B cell (primary cell): ENCODE measurements around the gene FOSB. TPM values are rescaled to one million over a fixed set of nuclear protein-coding genes. Genes with fewer than 3 reads are reported as not detected.

Source experiments
- ATAC-seq: fragments of 200-7000 bp; cut with Tn5 transposase; one replicate; pipeline ENCODE4 v1.10.0; 2021; ENCODE audit warnings: low read depth, mild to moderate bottlenecking, moderate number of reproducible peaks, moderate library complexity
- CTCF ChIA-PET: fragments of 350-600 bp; sonication (Branson Sonifier 250); formaldehyde crosslinking; loops from one replicate; lab custom pipeline; 2021; ENCODE audit warnings: antibody characterized with exemption, inconsistent platforms; lab: Charles Lee
- POLR2A ChIA-PET: fragments of 350-600 bp; sonication (Branson Sonifier 250); formaldehyde crosslinking; loops from one replicate; lab custom pipeline; 2021; ENCODE audit warnings: antibody characterized with exemption; lab: Charles Lee
- DNase-seq: peaks from one replicate; pipeline ENCODE4 v3.0.0; 2013
- H2AFZ ChIP-seq: 2 replicates; pipeline ENCODE4 v1.6.1; 2012; ENCODE audit warnings: mild to moderate bottlenecking, low read depth, low read length; ENCODE audit not compliant: insufficient read depth, poor library complexity, severe bottlenecking
- H3K27ac ChIP-seq, 2 donors: 1 replicate in 1 of 2; 2 replicates in 1 of 2; pipeline ENCODE4 v1.5.1; 2012 to 2013; ENCODE audit warnings: low read length in 2 of 2, mild to moderate bottlenecking in 2 of 2, moderate library complexity in 1 of 2
- H3K27me3 ChIP-seq, 4 experiments: fragments of 200-600 bp in 1 of 4; sonication (generic) in 1 of 4; replicated peaks in 1 of 4; 1 replicate in 2 of 4; 2 replicates in 2 of 4; pipeline versions ENCODE4 v1.6.1 to v1.7.0; 2013 to 2016; ENCODE audit warnings: low read length in 3 of 4, mild to moderate bottlenecking in 2 of 4, mixed read lengths in 1 of 4, moderate library complexity in 1 of 4; ENCODE audit not compliant: insufficient read depth in 4 of 4, control insufficient read depth in 3 of 4; ENCODE audit errors: control extremely low read depth in 1 of 4
- H3K36me3 ChIP-seq, 2 experiments: replicated peaks in 1 of 2; 1 replicate in 1 of 2; 2 replicates in 1 of 2; pipeline versions ENCODE4 v1.6.1 to v1.7.1; 2013; ENCODE audit warnings: low read length in 1 of 2; ENCODE audit not compliant: insufficient read depth in 2 of 2, control insufficient read depth in 1 of 2; ENCODE audit errors: control extremely low read depth in 1 of 2, extremely low read depth in 1 of 2
- H3K4me1 ChIP-seq, 2 donors: fragments of 200-600 bp in 1 of 2; sonication (generic) in 1 of 2; 1 replicate in 1 of 2; 2 replicates in 1 of 2; pipeline versions ENCODE4 v1.5.1 to v1.6.1; 2013 to 2017; ENCODE audit warnings: low read length in 2 of 2; ENCODE audit not compliant: control insufficient read depth in 2 of 2, insufficient read depth in 2 of 2
- H3K4me2 ChIP-seq: replicated peaks from 2 replicates; pipeline ENCODE3; 2012; ENCODE audit warnings: mild to moderate bottlenecking, low read depth, low read length; ENCODE audit not compliant: poor library complexity, severe bottlenecking
- H3K4me3 ChIP-seq, 5 experiments: fragments of 200-600 bp in 1 of 5; sonication (generic) in 1 of 5; 1 replicate in 3 of 5; 2 replicates in 2 of 5; pipeline versions ENCODE4 v1.5.1 to v1.7.0; 2011 to 2016; ENCODE audit warnings: low read length in 4 of 5, mild to moderate bottlenecking in 4 of 5, low read depth in 2 of 5, control low read depth in 1 of 5, moderate library complexity in 1 of 5; ENCODE audit not compliant: insufficient read depth in 1 of 5; ENCODE audit errors: control extremely low read depth in 1 of 5, extremely low read depth in 1 of 5
- H3K79me2 ChIP-seq: fragments of 200-600 bp; sonication (generic); one replicate; pipeline ENCODE4 v1.6.0; 2016; ENCODE audit warnings: low read length; ENCODE audit not compliant: control insufficient read depth, insufficient read depth
- H3K9ac ChIP-seq: fragments of 200-600 bp; sonication (generic); 2 replicates; pipeline ENCODE4 v1.6.1; 2017; ENCODE audit warnings: mild to moderate bottlenecking, low read length, moderate library complexity
- H3K9me3 ChIP-seq, 3 donors: one replicate each; pipeline versions ENCODE4 v1.6.1 to v1.7.1; 2013; ENCODE audit warnings: low read length in 2 of 3; ENCODE audit not compliant: control insufficient read depth in 2 of 3, insufficient read depth in 1 of 3; ENCODE audit errors: control extremely low read depth in 1 of 3
- H4K20me1 ChIP-seq: 2 replicates; pipeline ENCODE4 v1.6.0; 2012; ENCODE audit warnings: mild to moderate bottlenecking, low read length; ENCODE audit not compliant: insufficient read depth, control insufficient read depth, poor library complexity, severe bottlenecking
- H3K27ac Mint-ChIP-seq: one replicate; pipeline ENCODE4 v1.8.0; 2021; ENCODE audit warnings: mixed read lengths
- H3K27me3 Mint-ChIP-seq: one replicate; pipeline ENCODE4 v1.8.0; 2021; ENCODE audit warnings: mixed read lengths
- H3K4me1 Mint-ChIP-seq: one replicate; pipeline ENCODE4 v1.8.0; 2021; ENCODE audit warnings: mixed read lengths
- H3K4me3 Mint-ChIP-seq: one replicate; pipeline ENCODE4 v1.8.0; 2021; ENCODE audit warnings: mixed read lengths
- H3K9me3 Mint-ChIP-seq: one replicate; pipeline ENCODE4 v1.8.0; 2022; ENCODE audit warnings: mixed read lengths; ENCODE audit not compliant: insufficient read depth
- CTCF ChIP-seq: fragments of 200-600 bp; IDR thresholded peaks from one replicate; pipeline ENCODE4 v1.8.0; 2022; ENCODE audit warnings: antibody characterized with exemption, mild to moderate bottlenecking
- EZH2 ChIP-seq: IDR thresholded peaks from 2 replicates; pipeline ENCODE4 v1.6.1; 2012; ENCODE audit warnings: borderline replicate concordance, low read depth, mild to moderate bottlenecking, moderate library complexity, low read length; ENCODE audit not compliant: insufficient read depth, poor library complexity, severe bottlenecking
- WGBS: methylation state at CpG from one replicate; pipeline ENCODE4 v1.1.5; 2013; ENCODE audit warnings: missing lambda C conversion rate; ENCODE audit not compliant: insufficient coverage; 5-methylcytosine and 5-hydroxymethylcytosine counted together
- intact Hi-C: fragments of 100-400 bp; cut with micrococcal nuclease; formaldehyde crosslinking; loops from one replicate; pipeline ENCODE4 v1.10.0; 2022
- polyA plus RNA-seq: library from polyadenylated mRNA; depleted of rRNA; stranded (reverse); fragments of >200 nt; gene quantifications from 2 replicates; pipeline ENCODE4 v1.2.3, GENCODE V29; 2012
- total RNA-seq, 2 donors: library from RNA; stranded (reverse); fragments of 120-200 nt in 1 of 2; gene quantifications; 1 replicate in 1 of 2; 2 replicates in 1 of 2; pipeline versions ENCODE4 v1.2.3 to v1.2.4, GENCODE V29; 2013 to 2022

Gene FOSB
- total and polyA plus RNA-seq, 2 donors (not counting 1 experiment from before 2014, with no cell fraction given): 39.6 to 2,860 TPM

- WGBS: 0% methylated on average over 3 of the region's 5 CpGs
- intact Hi-C loops: no loop called here
- H3K4me1 ChIP-seq: peaks cover 17 to 41% of the 10 kb centered on the region in 2 donors
Measured at GRCh38 chr19:45450012-45450333, 17.8 kb upstream of the FOSB start.

More at GRCh38 chr19:45450012-45450333, 17.8 kb upstream of the FOSB start:
- POLR2A ChIA-PET: interaction anchor here (1.6 to 2.0 kb wide), 2 partner anchors 18 to 19 kb away, joined by 4 to 6 read pairs; partner anchors contain the start of gene FOSB
- Histone ChIP-seq H3K27me3 (no peaks in the 10 kb centered on the region), H2AFZ (no peak overlapping the region), H3K9ac (peak overlapping the region; percentile 94), H3K4me2 (peak overlapping the region; percentile 91), H3K4me3 (peak overlapping the region; percentile 13 to 89 (median 63)), H3K9me3 (peaks cover 0 to 4% (median 0%) of the 10 kb centered on the region in 3 donors), H3K27ac (peak overlapping the region; percentile 88 to 91), H3K36me3 (no peaks in the 10 kb centered on the region), H4K20me1 (no peaks in the 10 kb centered on the region), H3K79me2 (peaks cover 7% of the 10 kb centered on the region)
- ATAC-seq: peak; percentile 9
- DNase-seq: no peak
- Mint-ChIP-seq H3K27me3 (no peaks in the 10 kb centered on the region), H3K27ac (peak overlapping the region; percentile 87), H3K4me1 (peaks cover 57% of the 10 kb centered on the region), H3K9me3 (no peaks in the 10 kb centered on the region), H3K4me3 (peak overlapping the region; percentile 92)
- TF ChIP-seq CTCF (no peak), EZH2 (no peak)
- CTCF ChIA-PET: interaction anchor here (0.7 to 6.4 kb wide), 4 partner anchors 10 to 35 kb away, joined by 3 to 66 read pairs (median 12); no protein-coding TSS in a partner anchor
